DOHH2 (cell line): ENCODE results near the gene ALKBH8.
A peak's percentile ranks its signal among the peaks of the same experiment; 100 is the strongest.

ENCODE experiments used
- H3F3A ChIP-seq: fragments of 200-600 bp; sonication (generic), shearing (Covaris generic); 2 replicates; pipeline ENCODE4 v1.6.0; 2016; ENCODE audit warnings: antibody characterized with exemption, mild to moderate bottlenecking; ENCODE audit not compliant: control insufficient read depth, insufficient read depth
- H3K27ac ChIP-seq: fragments of 200-600 bp; sonication (generic); 2 replicates; pipeline ENCODE4 v1.5.1; 2014; ENCODE audit warnings: low read depth, mild to moderate bottlenecking, low read length, moderate library complexity
- H3K27me3 ChIP-seq: fragments of 200-600 bp; sonication (generic); 2 replicates; pipeline ENCODE4 v1.6.1; 2014; ENCODE audit warnings: mild to moderate bottlenecking, low read length, mixed read lengths; ENCODE audit not compliant: control insufficient read depth
- H3K36me3 ChIP-seq: fragments of 200-600 bp; sonication (generic); 2 replicates; pipeline ENCODE4 v1.6.1; 2014; ENCODE audit warnings: mild to moderate bottlenecking, low read length, moderate library complexity, mixed read lengths; ENCODE audit not compliant: control insufficient read depth
- H3K4me1 ChIP-seq: fragments of 200-600 bp; sonication (generic); 2 replicates; pipeline ENCODE4 v1.6.1; 2014; ENCODE audit warnings: mild to moderate bottlenecking, low read length, mixed read lengths; ENCODE audit not compliant: control insufficient read depth
- H3K4me2 ChIP-seq: fragments of 200-600 bp; sonication (generic); 2 replicates; pipeline ENCODE4 v1.6.0; 2014; ENCODE audit warnings: mild to moderate bottlenecking, low read length, moderate library complexity
- H3K4me3 ChIP-seq: fragments of 200-600 bp; sonication (generic); 2 replicates; pipeline ENCODE4 v1.5.1; 2014; ENCODE audit warnings: mild to moderate bottlenecking, low read length, mixed read lengths
- H3K79me2 ChIP-seq: fragments of 200-600 bp; sonication (generic); 2 replicates; pipeline ENCODE4 v1.6.1; 2014; ENCODE audit warnings: mild to moderate bottlenecking, low read length, mixed read lengths; ENCODE audit not compliant: control insufficient read depth
- H3K9me2 ChIP-seq: fragments of 200-600 bp; sonication (generic); replicated peaks from 2 replicates; pipeline ENCODE4 v1.6.1; 2014; ENCODE audit warnings: mild to moderate bottlenecking, low read length, mixed read lengths; ENCODE audit not compliant: control insufficient read depth
- H3K9me3 ChIP-seq: fragments of 200-600 bp; sonication (generic); 2 replicates; pipeline ENCODE4 v1.6.1; 2014; ENCODE audit warnings: antibody characterized with exemption, low read length, mixed read lengths; ENCODE audit not compliant: control insufficient read depth, insufficient read depth
- H4K20me1 ChIP-seq: fragments of 200-600 bp; sonication (generic); 2 replicates; pipeline ENCODE4 v1.6.0; 2014; ENCODE audit warnings: low read depth, mild to moderate bottlenecking, antibody characterized with exemption, low read length, moderate library complexity; ENCODE audit not compliant: control insufficient read depth, insufficient read depth
- EZH2phosphoT487 ChIP-seq: fragments of 200-600 bp; sonication (generic); IDR thresholded peaks from 2 replicates; pipeline ENCODE4 v1.6.1; 2017; ENCODE audit warnings: borderline replicate concordance, mild to moderate bottlenecking, antibody characterized with exemption, low read length, moderate library complexity, mixed read lengths
- TF ChIP-seq, protein P1 (sequence below): fragments of 200-600 bp; sonication (generic); IDR thresholded peaks from one replicate; pipeline ENCODE4 v1.5.1; 2014; ENCODE audit warnings: antibody characterized with exemption, mild to moderate bottlenecking, low read depth, low read length; ENCODE audit not compliant: poor library complexity, severe bottlenecking

The ALKBH8 gene

DNA sequence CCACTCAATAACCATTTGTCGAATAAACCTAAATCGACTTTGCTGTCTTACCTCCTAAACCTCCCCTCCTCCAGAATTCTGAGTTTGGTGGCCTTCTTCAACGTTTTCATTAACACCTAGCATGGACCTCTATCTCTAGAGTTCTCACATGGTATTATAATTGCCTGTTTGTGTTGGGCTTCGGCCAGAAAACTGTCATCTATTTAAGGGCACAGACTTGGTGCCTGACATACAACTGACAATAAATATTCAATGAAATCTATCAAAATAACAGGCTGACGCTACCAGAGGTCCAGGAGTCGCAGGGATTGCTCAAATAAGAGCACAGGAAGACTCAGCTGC is 687 bp downstream of the ALKBH8 start:
- TF ChIP-seq, protein P1, sequence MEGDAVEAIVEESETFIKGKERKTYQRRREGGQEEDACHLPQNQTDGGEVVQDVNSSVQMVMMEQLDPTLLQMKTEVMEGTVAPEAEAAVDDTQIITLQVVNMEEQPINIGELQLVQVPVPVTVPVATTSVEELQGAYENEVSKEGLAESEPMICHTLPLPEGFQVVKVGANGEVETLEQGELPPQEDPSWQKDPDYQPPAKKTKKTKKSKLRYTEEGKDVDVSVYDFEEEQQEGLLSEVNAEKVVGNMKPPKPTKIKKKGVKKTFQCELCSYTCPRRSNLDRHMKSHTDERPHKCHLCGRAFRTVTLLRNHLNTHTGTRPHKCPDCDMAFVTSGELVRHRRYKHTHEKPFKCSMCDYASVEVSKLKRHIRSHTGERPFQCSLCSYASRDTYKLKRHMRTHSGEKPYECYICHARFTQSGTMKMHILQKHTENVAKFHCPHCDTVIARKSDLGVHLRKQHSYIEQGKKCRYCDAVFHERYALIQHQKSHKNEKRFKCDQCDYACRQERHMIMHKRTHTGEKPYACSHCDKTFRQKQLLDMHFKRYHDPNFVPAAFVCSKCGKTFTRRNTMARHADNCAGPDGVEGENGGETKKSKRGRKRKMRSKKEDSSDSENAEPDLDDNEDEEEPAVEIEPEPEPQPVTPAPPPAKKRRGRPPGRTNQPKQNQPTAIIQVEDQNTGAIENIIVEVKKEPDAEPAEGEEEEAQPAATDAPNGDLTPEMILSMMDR, result no peak
- no peak for TF ChIP-seq EZH2phosphoT487
- peak overlapping the region; percentile 71 for H3K27ac ChIP-seq
- peak overlapping the region; percentile 96 for H3K4me2 ChIP-seq
- H3K4me1 ChIP-seq, result peaks cover 52% of the 10 kb centered on the region
- peaks cover 12% of the 10 kb centered on the region for H3K36me3 ChIP-seq
- no peaks in the 10 kb centered on the region for H4K20me1 ChIP-seq
- H3K4me3 ChIP-seq, result peak overlapping the region; percentile 79
- peaks cover 26% of the 10 kb centered on the region for H3F3A ChIP-seq
- H3K79me2 ChIP-seq, result peaks cover 52% of the 10 kb centered on the region
- no peaks in the 10 kb centered on the region for H3K9me2 ChIP-seq
- no peaks in the 10 kb centered on the region for H3K27me3 ChIP-seq
- H3K9me3 ChIP-seq, result no peaks in the 10 kb centered on the region

DNA sequence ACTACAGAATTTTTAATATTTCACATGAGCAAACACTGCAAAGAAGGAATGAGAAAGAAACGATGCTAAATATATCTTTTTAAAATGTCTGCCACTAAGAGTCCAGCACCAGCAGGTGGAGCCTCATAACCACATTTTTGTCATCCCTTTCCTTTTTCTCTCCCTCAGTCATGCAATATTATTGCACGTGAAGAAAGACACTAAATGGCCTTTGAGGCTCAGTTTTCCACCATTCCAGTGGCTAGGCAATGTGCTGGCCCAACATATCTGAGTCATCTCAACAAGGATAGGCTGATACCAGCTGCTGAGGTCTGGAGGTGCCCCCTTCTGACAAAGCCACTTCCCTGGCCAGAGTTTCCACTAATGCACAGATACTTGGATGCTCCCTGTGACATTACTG is 1.8 kb downstream of the ALKBH8 start:
- Histone ChIP-seq H4K20me1 (no peaks in the 10 kb centered on the region), H3K27me3 (no peaks in the 10 kb centered on the region), H3F3A (peaks cover 25% of the 10 kb centered on the region), H3K9me3 (no peaks in the 10 kb centered on the region), H3K27ac (no peak overlapping the region; the same call in 1 of the 2 replicates), H3K36me3 (peaks cover 21% of the 10 kb centered on the region), H3K4me1 (peaks cover 52% of the 10 kb centered on the region), H3K4me2 (peak overlapping the region; percentile 96), H3K9me2 (no peaks in the 10 kb centered on the region), H3K79me2 (peaks cover 52% of the 10 kb centered on the region), H3K4me3 (peak overlapping the region; percentile 79)
- TF ChIP-seq, protein P1, result peak; percentile 76
- TF ChIP-seq EZH2phosphoT487, result no peak

DNA sequence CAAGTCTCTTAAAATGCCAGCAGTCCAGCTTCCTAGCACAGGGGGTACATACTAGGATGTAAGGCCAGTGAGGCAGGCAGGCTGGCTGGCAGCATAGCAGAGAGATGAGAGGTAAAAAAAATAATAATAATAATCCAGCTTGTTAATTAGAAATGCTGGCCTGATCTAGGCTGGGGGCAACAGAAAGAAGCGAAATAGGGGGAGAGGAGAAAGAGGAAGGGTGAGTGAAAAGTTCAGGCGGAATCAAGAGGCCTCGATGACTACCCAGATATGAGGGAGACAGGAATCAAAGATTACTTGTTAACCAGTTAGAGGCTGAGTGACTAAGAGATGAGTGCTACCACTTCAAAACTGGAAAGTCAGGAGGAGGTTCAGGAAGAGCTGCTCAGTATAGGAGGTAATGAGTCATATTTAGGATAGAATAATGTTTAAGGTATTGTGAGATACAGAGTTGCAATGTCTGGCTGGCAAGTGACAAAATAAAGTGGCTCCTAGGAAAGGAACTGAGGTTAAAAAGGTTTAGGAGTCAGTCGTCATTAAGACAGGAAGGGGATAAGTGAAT is 2.8 kb downstream of the ALKBH8 start:
- Histone ChIP-seq H3K9me3 (no peaks in the 10 kb centered on the region), H3K4me2 (peak overlapping the region; percentile 96), H3F3A (peaks cover 17% of the 10 kb centered on the region; the same call in 1 of the 2 replicates), H4K20me1 (no peaks in the 10 kb centered on the region), H3K27ac (no peak overlapping the region), H3K4me3 (no peak overlapping the region), H3K79me2 (peaks cover 52% of the 10 kb centered on the region), H3K9me2 (no peaks in the 10 kb centered on the region), H3K27me3 (no peaks in the 10 kb centered on the region), H3K4me1 (peaks cover 43% of the 10 kb centered on the region), H3K36me3 (peaks cover 27% of the 10 kb centered on the region)
- TF ChIP-seq EZH2phosphoT487, result no peak
- TF ChIP-seq, protein P1, result no peak
